AG04450 (cell line): ENCODE results near the gene PECR. TPM values are rescaled to one million over a fixed set of nuclear protein-coding genes. Genes with fewer than 3 reads are reported as not detected.

Experiments used
- CTCF ChIA-PET: fragments of 300-600, 350-600 bp; formaldehyde crosslinking; extraction: SDS; loops from one replicate; lab custom pipeline; 2022; ENCODE audit warnings: antibody characterized with exemption, inconsistent platforms; lab: Charles Lee
- POLR2A ChIA-PET: fragments of 350-600 bp; formaldehyde crosslinking; extraction: SDS; loops from one replicate; lab custom pipeline; 2021; ENCODE audit warnings: antibody characterized with exemption, inconsistent platforms; lab: Yijun Ruan, JAX
- DNase-seq: peaks from one replicate; pipeline ENCODE4 v3.0.0-alpha.2; 2011; ENCODE audit warnings: low read depth, low spot score
- H3K27ac ChIP-seq: one replicate; pipeline ENCODE4 v1.5.1; 2012; ENCODE audit warnings: low read depth, low read length, control low read depth
- H3K27me3 ChIP-seq: one replicate; pipeline ENCODE4 v1.6.0; 2012; ENCODE audit warnings: low read length; ENCODE audit not compliant: control insufficient read depth, insufficient read depth
- H3K4me3 ChIP-seq: 2 replicates; pipeline ENCODE4 v1.5.1; 2011; ENCODE audit warnings: mild to moderate bottlenecking, low read depth, low read length, control low read depth
- H3K9me3 ChIP-seq: 2 replicates; pipeline ENCODE4 v1.5.1; 2012; ENCODE audit warnings: low read length; ENCODE audit not compliant: control insufficient read depth, insufficient read depth
- CTCF ChIP-seq: IDR thresholded peaks from 2 replicates; pipeline ENCODE4 v1.5.1; 2011; ENCODE audit warnings: low read depth, low read length, control low read depth, inconsistent platforms
- polyA plus RNA-seq: library from polyadenylated mRNA; depleted of rRNA; stranded (reverse); fragments of >200 nt; gene quantifications from 2 replicates; pipeline ENCODE4 v1.2.3, GENCODE V29; 2011

The PECR gene
- polyA plus RNA-seq, 1 experiment: 16.7 TPM

GRCh38 chr2:216086207-216086893 lies 4.7 kb upstream of the PECR start:
- no peak for DNase-seq
- no peak for TF ChIP-seq CTCF
- no peaks in the 10 kb centered on the region for H3K27me3 ChIP-seq
- POLR2A ChIA-PET: no interaction called here
- H3K9me3 ChIP-seq: no peaks in the 10 kb centered on the region; the same call in 1 of the 2 replicates
- H3K27ac ChIP-seq: no peak overlapping the region
- CTCF ChIA-PET: no interaction called here
- H3K4me3 ChIP-seq: no peak overlapping the region

GRCh38 chr2:216084547-216084946 lies 2.9 kb upstream of the PECR start:
- H3K27ac ChIP-seq: no peak overlapping the region
- H3K27me3 ChIP-seq: no peaks in the 10 kb centered on the region
- no peak overlapping the region for H3K4me3 ChIP-seq
- ChIA-PET CTCF (interaction anchor here (1.2 kb wide), 1 partner anchor 62 kb away, joined by 3 read pairs; no protein-coding TSS in a partner anchor), POLR2A (no interaction called here)
- no peak for TF ChIP-seq CTCF
- H3K9me3 ChIP-seq: no peaks in the 10 kb centered on the region; the same call in 1 of the 2 replicates
- DNase-seq: no peak

- H3K27ac ChIP-seq: no peak overlapping the region
- no peak for TF ChIP-seq CTCF
- DNase-seq: no peak
- POLR2A ChIA-PET: no interaction called here
- no peaks in the 10 kb centered on the region; the same call in 1 of the 2 replicates for H3K9me3 ChIP-seq
- no peaks in the 10 kb centered on the region for H3K27me3 ChIP-seq
- CTCF ChIA-PET: interaction anchor here (1.2 to 1.5 kb wide), 3 partner anchors 27 to 61 kb away, joined by 3 to 7 read pairs (median 5); no protein-coding TSS in a partner anchor
- no peak overlapping the region for H3K4me3 ChIP-seq
Observed at GRCh38 chr2:216083464-216084281, 2.1 kb upstream of the PECR start.

- no peak for DNase-seq
- CTCF ChIA-PET: interaction anchor here (1.4 to 1.5 kb wide), 2 partner anchors 27 to 49 kb away, joined by 5 to 7 read pairs; no protein-coding TSS in a partner anchor
Observed at GRCh38 chr2:216082805-216083204, 1.2 kb upstream of the PECR start.

More at GRCh38 chr2:216082805-216083204, 1.2 kb upstream of the PECR start:
- POLR2A ChIA-PET: no interaction called here
- no peak overlapping the region for H3K27ac ChIP-seq
- no peak overlapping the region for H3K4me3 ChIP-seq
- no peak for TF ChIP-seq CTCF
- no peaks in the 10 kb centered on the region for H3K27me3 ChIP-seq
- H3K9me3 ChIP-seq: no peaks in the 10 kb centered on the region; the same call in 1 of the 2 replicates
